HepG2 (cell line): Measurements from ENCODE around the gene SHISAL1. TPM values are rescaled to one million over a fixed set of nuclear protein-coding genes. Genes with fewer than 3 reads are reported as not detected.

ENCODE experiments used
- ISL2 ChIP-seq: sonication (generic); formaldehyde crosslinking; IDR thresholded peaks from 2 replicates; pipeline ENCODE4 v1.5.0; 2020; ENCODE audit warnings: missing genetic modification reagents
- MAZ ChIP-seq, 2 experiments: sonication (generic) in 1 of 2; formaldehyde crosslinking in 1 of 2; IDR thresholded peaks; 2 replicates each; pipeline versions ENCODE4 v1.5.0 to v1.6.1; 2012 to 2020; ENCODE audit warnings: low read depth in 2 of 2, mild to moderate bottlenecking in 2 of 2, borderline replicate concordance in 1 of 2, improper control_type of control experiment in 1 of 2, low read length in 1 of 2, missing genetic modification reagents in 1 of 2, moderate library complexity in 1 of 2
- PAWR ChIP-seq: sonication (generic); formaldehyde crosslinking; IDR thresholded peaks from 2 replicates; pipeline ENCODE4 v1.4.0; 2020; ENCODE audit warnings: missing genetic modification reagents, mild to moderate bottlenecking, borderline replicate concordance
- RARA ChIP-seq: IDR thresholded peaks from 2 replicates; pipeline ENCODE4 v1.6.1; 2016; ENCODE audit warnings: missing genetic modification reagents, missing compliant biosample characterization
- REXO4 ChIP-seq: sonication (generic); formaldehyde crosslinking; IDR thresholded peaks from 2 replicates; pipeline ENCODE4 v1.8.0; 2022; ENCODE audit warnings: missing genetic modification reagents, mild to moderate bottlenecking, borderline replicate concordance
- RFX1 ChIP-seq: fragments of 450-650 bp; IDR thresholded peaks from 2 replicates; pipeline ENCODE4 v1.6.1; 2017
- ZBTB21 ChIP-seq: sonication (generic); formaldehyde crosslinking; IDR thresholded peaks from 2 replicates; pipeline ENCODE4 v1.4.0; 2020; ENCODE audit warnings: missing genetic modification reagents
- ZNF333 ChIP-seq: sonication (generic); formaldehyde crosslinking; IDR thresholded peaks from 2 replicates; pipeline ENCODE4 v1.4.0; 2020; ENCODE audit warnings: mild to moderate bottlenecking, missing genetic modification reagents, borderline replicate concordance
- polyA plus RNA-seq, 8 experiments: library from polyadenylated mRNA; depleted of rRNA in 3 of 8; stranded (reverse) in 7 of 8; unstranded in 1 of 8; fragments of >200 nt; fragmentation: Illumina TruSeq in 4 of 8; extraction: Trizol in 4 of 8; gene quantifications; 2 replicates each; pipeline versions ENCODE4 v1.2.1 to v1.2.3, GENCODE V29; 2011 to 2016; ENCODE audit warnings: low read depth in 4 of 8, missing spikeins in 1 of 8, mixed read lengths in 1 of 8; ENCODE audit not compliant: insufficient read depth in 1 of 8
- total RNA-seq, 5 experiments: library from RNA; depleted of rRNA; stranded (reverse); fragments of >200 nt; fragmentation: Illumina TruSeq; extraction: Trizol; gene quantifications; 2 replicates each; pipeline ENCODE4 v1.2.3, GENCODE V29; 2016; ENCODE audit warnings: low read depth in 1 of 5
- TF ChIP-seq, protein P1 (sequence below): sonication (generic); formaldehyde crosslinking; IDR thresholded peaks from 2 replicates; pipeline ENCODE4 v1.4.0; 2020; ENCODE audit warnings: missing genetic modification reagents

Gene SHISAL1
- total and polyA plus RNA-seq, 2 of the 13 experiments (the other 11 are each of a cell fraction or from before 2014, with no cell fraction given): not detected

DNA sequence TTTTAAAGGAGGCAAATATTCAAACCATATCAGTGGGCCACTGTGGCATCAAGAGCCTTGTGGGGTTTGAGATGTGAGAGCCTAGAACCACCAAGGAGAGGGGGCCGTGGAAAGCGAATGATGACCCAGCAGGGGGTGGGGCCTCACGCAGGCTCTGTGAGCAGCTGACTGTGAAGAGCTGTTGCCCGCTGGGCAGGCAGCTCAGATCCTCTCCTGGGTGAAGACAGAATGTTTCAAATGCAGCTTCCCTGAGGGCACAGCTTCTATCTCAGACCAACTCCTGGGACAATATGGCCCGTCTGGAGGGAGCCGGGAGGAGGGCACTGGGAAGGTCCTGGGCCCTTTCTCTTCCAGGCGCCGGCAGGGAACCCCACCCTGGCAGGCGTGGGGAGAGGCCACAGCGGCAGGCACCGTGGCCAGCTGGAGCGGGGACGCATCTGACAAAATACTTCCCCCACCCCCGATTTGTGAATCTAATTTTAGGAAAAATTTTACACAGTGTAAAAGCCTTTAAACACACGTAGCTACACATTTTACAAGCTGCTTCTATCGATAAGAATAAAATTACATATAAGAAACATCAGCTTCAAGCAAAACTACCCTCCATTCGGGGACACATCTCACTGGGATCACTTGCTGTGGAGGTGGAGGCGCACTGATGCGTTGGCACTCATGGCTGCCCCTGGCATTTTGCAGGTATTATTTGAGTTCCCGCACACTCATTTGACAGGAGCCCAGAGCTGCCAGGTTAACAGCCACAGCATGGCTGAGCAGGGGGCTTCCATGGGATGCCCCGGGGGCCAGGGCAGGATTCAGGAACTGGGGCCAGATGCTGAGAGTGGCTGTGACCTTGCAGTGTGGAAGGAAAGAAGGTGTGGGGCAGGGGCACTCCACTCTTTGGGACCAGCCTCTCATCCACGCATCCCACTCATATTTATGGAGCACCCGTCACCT lies 91.7 kb downstream of the SHISAL1 start (continued):
- no peak for TF ChIP-seq REXO4 (CRISPR knock-in tag)
- TF ChIP-seq ZNF333 (CRISPR knock-in tag): no peak
- TF ChIP-seq RARA: no peak
- TF ChIP-seq PAWR (CRISPR knock-in tag): no peak
- no peak for TF ChIP-seq MAZ (IDR thresholded peaks at IDR 0.05; ENCODE audit: borderline replicate concordance, low read depth, low read length)
- TF ChIP-seq MAZ (CRISPR knock-in tag; IDR thresholded peaks at IDR 0.05; ENCODE audit: low read depth): no peak
- no peak for TF ChIP-seq RFX1
- TF ChIP-seq, protein P1, sequence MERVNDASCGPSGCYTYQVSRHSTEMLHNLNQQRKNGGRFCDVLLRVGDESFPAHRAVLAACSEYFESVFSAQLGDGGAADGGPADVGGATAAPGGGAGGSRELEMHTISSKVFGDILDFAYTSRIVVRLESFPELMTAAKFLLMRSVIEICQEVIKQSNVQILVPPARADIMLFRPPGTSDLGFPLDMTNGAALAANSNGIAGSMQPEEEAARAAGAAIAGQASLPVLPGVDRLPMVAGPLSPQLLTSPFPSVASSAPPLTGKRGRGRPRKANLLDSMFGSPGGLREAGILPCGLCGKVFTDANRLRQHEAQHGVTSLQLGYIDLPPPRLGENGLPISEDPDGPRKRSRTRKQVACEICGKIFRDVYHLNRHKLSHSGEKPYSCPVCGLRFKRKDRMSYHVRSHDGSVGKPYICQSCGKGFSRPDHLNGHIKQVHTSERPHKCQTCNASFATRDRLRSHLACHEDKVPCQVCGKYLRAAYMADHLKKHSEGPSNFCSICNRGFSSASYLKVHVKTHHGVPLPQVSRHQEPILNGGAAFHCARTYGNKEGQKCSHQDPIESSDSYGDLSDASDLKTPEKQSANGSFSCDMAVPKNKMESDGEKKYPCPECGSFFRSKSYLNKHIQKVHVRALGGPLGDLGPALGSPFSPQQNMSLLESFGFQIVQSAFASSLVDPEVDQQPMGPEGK (CRISPR knock-in tag): no peak
- no peak for TF ChIP-seq ZBTB21 (CRISPR knock-in tag)
- no peak for TF ChIP-seq ISL2
- TF ChIP-seq, all 625 proteins: peak for 0
